GM11168 (cell line): Measurements from ENCODE around the gene PSENEN.
"Not testable (repeated sequence)": the region's sequence is repeated elsewhere in the genome, so short reads cannot be mapped to it uniquely, and the experiment has no call there.

Experiments
- in situ Hi-C: fragments of 300-500 bp; cut with MboI; formaldehyde crosslinking; loops from one replicate; pipeline ENCODE4 v1.12.0; 2022; ENCODE audit warnings: low sequenced_read_pairs; ENCODE audit not compliant: unreplicated experiment

The PSENEN gene

GRCh38 chr19:35784503-35785338 lies 39.3 kb downstream of the PSENEN start:
- in situ Hi-C loops, result no loop called here

- in situ Hi-C loops, result no loop called here
These were observed 39.8 kb downstream of the PSENEN start for GRCh38 chr19:35785339-35785627.

DNA sequence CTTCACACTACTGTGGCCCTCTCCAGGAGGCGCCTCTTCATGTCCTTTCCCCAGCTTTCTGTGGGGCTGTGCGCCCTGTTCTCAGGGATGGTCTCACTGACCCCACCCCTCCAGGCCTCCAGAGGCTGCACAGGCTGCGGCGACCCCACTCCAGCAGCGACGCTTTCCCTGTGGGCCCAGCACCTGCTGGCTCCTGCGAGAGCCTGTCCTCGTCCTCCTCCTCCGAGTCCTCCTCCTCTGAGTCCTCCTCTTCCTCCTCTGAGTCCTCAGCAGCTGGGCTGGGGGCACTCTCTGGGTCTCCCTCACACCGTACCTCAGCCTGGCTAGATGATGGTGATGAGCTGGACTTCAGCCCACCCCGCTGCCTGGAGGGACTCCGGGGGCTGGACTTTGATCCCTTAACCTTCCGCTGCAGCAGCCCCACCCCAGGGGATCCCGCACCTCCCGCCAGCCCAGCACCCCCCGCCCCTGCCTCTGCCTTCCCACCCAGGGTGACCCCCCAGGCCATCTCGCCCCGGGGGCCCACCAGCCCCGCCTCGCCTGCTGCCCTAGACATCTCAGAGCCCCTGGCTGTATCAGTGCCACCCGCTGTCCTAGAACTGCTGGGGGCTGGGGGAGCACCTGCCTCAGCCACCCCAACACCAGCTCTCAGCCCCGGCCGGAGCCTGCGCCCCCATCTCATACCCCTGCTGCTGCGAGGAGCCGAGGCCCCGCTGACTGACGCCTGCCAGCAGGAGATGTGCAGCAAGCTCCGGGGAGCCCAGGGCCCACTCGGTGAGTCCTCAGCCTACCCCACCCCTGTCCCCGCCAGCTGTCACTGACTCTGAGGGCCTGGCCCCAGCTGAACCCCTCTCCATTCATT lies 41.1 kb downstream of the PSENEN start:
- in situ Hi-C loops, result no loop called here

DNA sequence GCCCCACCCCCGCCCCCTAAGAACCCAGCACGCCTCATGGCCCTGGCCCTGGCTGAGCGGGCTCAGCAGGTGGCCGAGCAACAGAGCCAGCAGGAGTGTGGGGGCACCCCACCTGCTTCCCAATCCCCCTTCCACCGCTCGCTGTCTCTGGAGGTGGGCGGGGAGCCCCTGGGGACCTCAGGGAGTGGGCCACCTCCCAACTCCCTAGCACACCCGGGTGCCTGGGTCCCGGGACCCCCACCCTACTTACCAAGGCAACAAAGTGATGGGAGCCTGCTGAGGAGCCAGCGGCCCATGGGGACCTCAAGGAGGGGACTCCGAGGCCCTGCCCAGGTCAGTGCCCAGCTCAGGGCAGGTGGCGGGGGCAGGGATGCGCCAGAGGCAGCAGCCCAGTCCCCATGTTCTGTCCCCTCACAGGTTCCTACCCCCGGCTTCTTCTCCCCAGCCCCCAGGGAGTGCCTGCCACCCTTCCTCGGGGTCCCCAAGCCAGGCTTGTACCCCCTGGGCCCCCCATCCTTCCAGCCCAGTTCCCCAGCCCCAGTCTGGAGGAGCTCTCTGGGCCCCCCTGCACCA lies 41.9 kb downstream of the PSENEN start:
- in situ Hi-C loops, result no loop called here

GRCh38 chr19:35788205-35788960 lies 42.9 kb downstream of the PSENEN start:
- in situ Hi-C loops, result no loop called here

- in situ Hi-C loops, result no loop called here
These were observed 43.9 kb downstream of the PSENEN start for GRCh38 chr19:35789195-35789977.

DNA sequence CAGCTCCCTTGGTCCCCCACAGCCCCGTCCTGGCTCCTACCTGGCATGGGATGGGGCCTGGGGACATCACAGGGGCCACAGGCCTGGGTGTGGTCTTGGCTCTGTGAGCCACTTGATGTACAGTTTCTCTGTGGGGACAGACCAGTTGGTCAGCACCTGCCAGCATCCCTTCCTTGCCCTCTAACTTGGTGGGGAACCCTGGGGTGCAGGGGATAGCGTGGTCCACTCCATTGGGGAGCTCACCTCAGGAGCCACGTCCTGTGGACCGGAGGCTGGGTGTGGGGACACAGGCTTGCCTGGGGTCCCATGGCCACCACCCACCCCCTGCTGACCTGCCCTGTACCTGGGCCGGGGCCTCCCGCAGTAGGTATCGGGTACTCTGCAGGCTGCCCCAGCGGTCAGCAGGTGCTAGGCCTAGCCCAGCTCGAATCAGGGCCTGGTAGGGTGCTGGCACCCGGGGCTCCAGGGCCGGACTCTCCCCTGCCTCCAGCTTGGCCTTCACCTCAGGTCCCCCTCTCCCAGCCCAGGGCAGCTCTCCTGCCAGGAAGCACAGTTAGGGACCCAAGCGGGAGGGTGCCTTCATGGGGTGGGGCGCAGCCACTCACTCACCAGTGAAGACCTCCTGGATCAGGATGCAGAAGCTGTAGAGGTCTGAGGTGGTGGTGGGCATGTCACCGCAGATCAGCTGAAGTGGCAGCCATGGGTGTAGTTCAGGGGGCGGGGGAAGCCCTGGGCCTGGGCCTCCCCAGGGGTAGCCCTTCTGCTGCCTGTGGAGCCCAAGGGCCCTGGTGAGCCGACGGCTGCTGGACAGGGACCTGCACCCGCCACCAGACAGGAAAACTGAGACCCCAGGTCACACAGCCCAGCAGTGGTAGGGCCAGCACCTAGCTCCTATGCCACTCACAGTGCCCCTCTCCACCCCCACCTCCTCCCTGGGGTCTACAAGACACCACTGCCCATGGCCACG lies 44.8 kb downstream of the PSENEN start:
- in situ Hi-C loops, result no loop called here

GRCh38 chr19:35790981-35791813 lies 45.7 kb downstream of the PSENEN start:
- in situ Hi-C loops, result no loop called here

DNA sequence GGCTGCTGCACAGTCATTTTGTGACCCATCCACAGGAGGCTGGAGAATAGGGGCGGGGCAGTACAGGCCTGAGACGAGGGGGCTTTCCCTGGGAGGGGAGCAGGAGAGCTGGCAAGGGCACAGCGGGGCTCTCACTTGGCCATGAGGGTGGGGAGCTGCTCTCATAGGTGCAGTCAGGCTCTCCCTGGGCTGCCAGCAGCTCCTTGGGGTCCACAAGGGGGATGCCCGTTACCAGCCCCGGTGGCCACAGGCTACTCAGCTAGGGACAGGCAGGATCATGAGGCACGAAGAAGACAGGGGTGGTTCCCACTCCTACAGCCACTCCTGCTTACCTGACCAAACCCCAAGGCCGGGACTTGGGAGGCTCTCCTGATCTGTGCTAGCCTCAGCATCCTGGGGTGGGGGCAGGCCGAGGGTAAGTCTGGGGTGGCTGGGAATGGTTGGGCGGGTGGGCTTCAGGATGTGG lies 46.4 kb downstream of the PSENEN start:
- in situ Hi-C loops, result no loop called here

- in situ Hi-C loops, result no loop called here
These were observed 46.9 kb downstream of the PSENEN start for GRCh38 chr19:35792312-35792711.

- in situ Hi-C loops, result no loop called here
These were observed 47.4 kb downstream of the PSENEN start for GRCh38 chr19:35792888-35793287.

- in situ Hi-C loops, result no loop called here
These were observed 48.1 kb downstream of the PSENEN start for GRCh38 chr19:35793381-35794165.

DNA sequence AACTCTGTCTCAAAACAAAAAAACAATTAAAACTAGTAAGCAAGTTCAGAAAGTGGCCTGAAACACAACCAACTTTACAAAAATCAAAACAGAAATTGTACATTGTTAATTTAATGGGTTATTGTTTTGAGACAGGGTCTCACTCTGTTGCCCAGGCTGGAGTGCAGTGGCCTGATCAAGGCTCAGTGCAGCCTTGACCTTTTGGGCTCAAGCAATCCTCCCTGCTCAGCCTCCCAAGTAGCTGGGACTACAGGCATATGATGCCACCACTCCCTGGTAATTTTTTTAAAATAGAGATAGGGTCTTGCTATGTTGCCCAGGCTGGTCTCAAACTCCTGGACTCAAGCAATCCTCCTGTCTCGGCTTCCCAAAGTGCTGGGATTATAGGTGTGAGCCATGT lies 50.1 kb downstream of the PSENEN start:
- in situ Hi-C loops, result not testable (repeated sequence)
